ENCODE data around the gene APOD.
"Not testable (repeated sequence)": the region's sequence is repeated elsewhere in the genome, so short reads cannot be mapped to it uniquely, and the experiment has no call there.

The APOD gene

DNA sequence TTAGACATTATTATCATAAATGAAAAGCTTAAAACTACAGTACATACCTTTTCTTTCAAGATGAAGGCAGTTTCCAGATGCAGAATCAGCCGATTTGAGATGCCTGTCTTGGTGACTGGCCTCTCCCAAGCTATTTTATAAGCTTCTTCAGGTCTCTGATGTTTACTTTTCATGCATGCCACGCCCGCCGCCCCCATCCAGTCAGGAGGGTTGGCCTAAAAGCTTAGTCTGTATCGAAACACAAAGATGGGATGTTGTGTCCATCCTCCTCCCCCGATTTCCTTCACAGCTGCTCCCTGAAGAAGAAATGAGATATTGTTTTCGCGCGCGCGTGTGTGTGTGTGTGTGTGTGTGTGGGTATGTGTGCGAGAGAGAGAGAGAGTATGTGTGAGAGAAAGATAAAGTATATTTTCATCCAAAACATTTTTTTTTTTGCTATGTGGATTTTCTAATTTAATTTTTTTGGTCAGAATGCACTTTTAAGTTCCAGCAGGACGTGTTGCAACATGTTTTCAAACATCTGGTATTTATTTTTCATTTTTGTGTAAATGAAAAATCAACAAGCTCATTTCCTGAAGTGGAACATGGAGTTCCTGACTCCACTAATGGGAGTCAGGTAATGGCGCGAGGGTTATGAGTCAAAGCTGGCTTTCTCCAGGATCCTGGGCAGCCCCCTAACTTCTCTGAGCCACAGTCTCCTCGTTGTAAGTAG lies at the start of gene APOD:
Gene APOD (minus strand): TSS at position 110 of the 712 bp plus-strand sequence. CDS start 4,479 bp downstream, outside the sequence.
- DNase-seq = no peak

GRCh38 chr3:195633351-195633750 lies 49.6 kb upstream of the APOD start:
- not testable (repeated sequence) for DNase-seq

- not testable (repeated sequence) for DNase-seq
These were observed 48.9 kb upstream of the APOD start for GRCh38 chr3:195632501-195633185.

GRCh38 chr3:195632046-195632445 lies 48.3 kb upstream of the APOD start:
- DNase-seq = not testable (repeated sequence)

- not testable (repeated sequence) for DNase-seq
These were observed 47.3 kb upstream of the APOD start for GRCh38 chr3:195630938-195631495.

DNA sequence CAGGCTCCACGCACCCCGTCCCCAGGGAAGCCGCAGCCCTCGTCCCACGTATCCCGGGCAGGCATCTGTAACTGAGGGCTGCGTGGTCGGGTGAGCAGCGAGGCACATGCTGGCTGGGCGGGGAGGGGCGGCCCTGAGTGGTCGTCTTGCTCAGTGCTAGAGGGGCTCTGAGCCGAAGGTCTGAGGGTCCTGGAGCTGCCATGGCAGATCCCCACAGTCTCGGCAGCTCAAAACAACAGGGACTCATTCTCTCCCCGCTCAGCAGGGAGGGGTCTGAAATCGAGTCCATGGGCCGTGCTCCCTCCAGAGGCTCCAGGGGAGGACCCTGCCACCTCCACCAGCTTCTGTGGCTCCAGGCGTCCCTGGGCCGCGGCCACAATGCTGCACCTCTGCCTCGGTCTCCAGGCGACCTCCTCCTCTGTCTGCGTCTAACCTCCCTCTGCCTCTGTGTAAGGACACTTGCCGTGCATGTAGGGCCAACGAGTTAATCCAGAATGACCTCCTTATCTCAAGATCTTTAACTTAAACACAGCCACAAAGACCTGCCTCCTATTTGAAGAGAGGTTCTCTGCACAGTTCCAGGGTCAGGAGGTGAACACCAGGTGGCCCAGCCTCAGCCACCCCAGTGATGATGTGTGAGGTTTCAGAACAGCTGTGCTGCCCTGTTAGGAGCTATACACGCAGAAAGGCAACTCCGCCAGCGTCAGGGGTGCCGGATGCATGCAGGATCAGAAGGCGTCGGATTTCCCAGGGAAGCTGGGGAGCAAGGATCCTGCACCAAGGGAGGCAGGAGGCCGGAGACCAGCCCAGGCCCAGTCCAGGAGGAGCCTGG lies 46.6 kb upstream of the APOD start:
- DNase-seq = not testable (repeated sequence)

- DNase-seq = not testable (repeated sequence)
These were observed 45.9 kb upstream of the APOD start for GRCh38 chr3:195629682-195630081.

GRCh38 chr3:195628386-195628920 lies 44.7 kb upstream of the APOD start:
- not testable (repeated sequence) for DNase-seq

GRCh38 chr3:195627515-195628385 lies 44.0 kb upstream of the APOD start:
- DNase-seq = not testable (repeated sequence)

GRCh38 chr3:195624603-195625560 lies 41.1 kb upstream of the APOD start:
- not testable (repeated sequence) for DNase-seq

GRCh38 chr3:195624171-195624570 lies 40.4 kb upstream of the APOD start:
- not testable (repeated sequence) for DNase-seq

DNA sequence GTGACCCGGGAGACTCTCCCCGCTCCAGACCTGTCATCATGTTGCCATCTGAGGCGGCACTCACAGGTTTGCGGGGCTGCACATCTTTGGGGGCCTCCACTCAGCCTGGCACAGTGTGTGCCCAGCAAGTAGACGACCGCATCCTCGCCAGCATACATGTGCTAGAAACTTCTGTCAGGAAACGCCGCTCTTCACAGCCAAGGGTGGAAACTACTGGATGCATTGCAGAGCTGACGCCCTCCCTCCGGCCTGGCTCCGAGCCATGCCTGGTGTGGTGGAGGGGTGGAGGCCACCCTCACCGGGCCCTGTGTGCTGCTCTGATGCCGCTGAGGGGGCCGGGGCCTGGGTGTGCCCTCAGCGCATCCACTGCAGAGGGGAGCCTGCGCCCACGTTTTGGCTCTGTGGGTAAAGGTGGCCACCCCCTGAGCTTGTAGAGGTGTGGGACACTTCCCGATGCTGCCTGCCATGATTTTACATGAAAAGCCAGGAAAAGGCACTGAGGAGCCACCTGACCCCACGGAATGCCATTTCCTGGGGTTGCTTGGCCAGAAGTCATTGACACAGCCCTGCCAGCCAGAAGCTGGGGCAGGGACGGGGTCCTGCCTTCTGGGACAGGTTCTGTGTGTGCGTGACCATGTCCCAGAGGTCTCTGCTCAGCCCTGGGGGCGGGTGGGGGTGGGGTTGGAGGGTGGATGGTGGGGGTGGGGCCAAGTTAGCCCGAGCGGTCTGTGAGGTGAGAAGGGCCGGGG lies 39.7 kb upstream of the APOD start:
- DNase-seq = not testable (repeated sequence)

GRCh38 chr3:195622523-195623170 lies 38.9 kb upstream of the APOD start:
- not testable (repeated sequence) for DNase-seq

DNA sequence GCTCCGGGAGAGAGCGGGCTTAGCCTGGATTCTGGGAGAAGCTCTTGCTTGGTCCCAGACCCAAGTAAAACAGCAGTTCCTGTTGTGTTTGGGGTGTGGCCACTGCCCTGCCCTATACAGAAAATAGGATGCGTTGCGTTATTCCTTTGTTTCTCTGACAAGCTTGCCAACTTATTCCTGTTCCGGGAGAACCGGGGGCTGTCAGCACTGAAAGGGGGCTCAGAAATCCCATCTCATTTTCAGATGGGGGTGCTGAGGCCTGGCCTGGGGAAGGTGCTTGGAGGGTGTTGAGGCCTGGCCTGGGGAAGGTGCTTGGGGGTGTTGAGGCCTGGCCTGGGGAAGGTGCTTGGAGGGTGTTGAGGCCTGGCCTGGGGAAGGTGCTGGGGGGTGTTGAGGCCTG lies 38.3 kb upstream of the APOD start:
- DNase-seq = not testable (repeated sequence)

GRCh38 chr3:195621095-195621494 lies 37.4 kb upstream of the APOD start:
- not testable (repeated sequence) for DNase-seq

DNA sequence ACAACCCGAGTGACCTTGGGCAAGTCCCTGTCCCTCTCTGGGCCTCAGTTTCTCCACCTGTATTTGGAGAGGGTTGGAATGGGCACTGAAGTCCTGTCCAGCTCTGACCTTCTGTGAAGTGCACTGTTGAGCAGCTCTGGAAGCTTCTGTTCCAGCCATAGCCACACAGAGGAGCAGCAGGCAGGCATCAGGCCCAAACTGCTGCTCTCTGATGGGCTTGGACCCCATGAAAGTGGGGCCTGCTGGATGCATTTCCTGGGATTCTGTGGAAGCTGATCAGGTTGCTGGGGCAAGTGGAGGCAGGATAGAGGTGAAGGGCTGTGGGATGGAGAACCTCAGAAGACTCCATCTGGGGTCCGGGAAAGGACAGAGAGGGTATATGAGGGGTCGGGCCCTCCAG lies 36.7 kb upstream of the APOD start:
- DNase-seq = not testable (repeated sequence)

GRCh38 chr3:195619591-195620369 lies 36.0 kb upstream of the APOD start:
- DNase-seq = not testable (repeated sequence)

Measured in SHP77 (cell line).